MCF 10A (cell line): Measurements from ENCODE around the gene PTPRZ1. TPM values are rescaled to one million over a fixed set of nuclear protein-coding genes. Genes with fewer than 3 reads are reported as not detected.

Experiments used
- BruUV-seq: library from RNA; stranded (reverse); fragments of 400-500 nt; replicated peaks from 2 replicates; lab custom pipeline; 2021; lab: Mats Ljungman, UMichigan
- CTCF ChIA-PET: fragments of 300-600 bp; sonication (Branson Sonifier 250); formaldehyde crosslinking; extraction: SDS; loops from one replicate; lab custom pipeline; 2021; ENCODE audit warnings: antibody characterized with exemption, inconsistent platforms; lab: Yijun Ruan, JAX
- POLR2A ChIA-PET: fragments of 300-600, 350-650 bp; sonication (Branson Sonifier 250); formaldehyde crosslinking; extraction: SDS; loops from one replicate; lab custom pipeline; 2020; ENCODE audit warnings: antibody characterized with exemption, inconsistent platforms; lab: Yijun Ruan, JAX
- DNase-seq: peaks from one replicate; pipeline ENCODE4 v3.0.0-alpha.2; 2018; ENCODE audit not compliant: unreplicated experiment
- H3K27ac Mint-ChIP-seq: one replicate; pipeline ENCODE4 v1.8.0; 2022; ENCODE audit warnings: mild to moderate bottlenecking, low read depth, mixed read lengths; ENCODE audit not compliant: unreplicated experiment
- H3K27me3 Mint-ChIP-seq: one replicate; pipeline ENCODE4 v1.8.0; 2022; ENCODE audit warnings: mixed read lengths; ENCODE audit not compliant: insufficient read depth, unreplicated experiment
- H3K36me3 Mint-ChIP-seq: one replicate; pipeline ENCODE4 v1.8.0; 2022; ENCODE audit warnings: mild to moderate bottlenecking, moderate library complexity, mixed read lengths; ENCODE audit not compliant: insufficient read depth, unreplicated experiment
- H3K4me1 Mint-ChIP-seq: one replicate; pipeline ENCODE4 v1.8.0; 2022; ENCODE audit warnings: mixed read lengths; ENCODE audit not compliant: insufficient read depth, unreplicated experiment
- H3K4me3 Mint-ChIP-seq: one replicate; pipeline ENCODE4 v1.8.0; 2022; ENCODE audit warnings: mild to moderate bottlenecking, moderate library complexity, mixed read lengths; ENCODE audit not compliant: unreplicated experiment
- H3K9me3 Mint-ChIP-seq: one replicate; pipeline ENCODE4 v1.8.0; 2022; ENCODE audit warnings: mixed read lengths; ENCODE audit not compliant: unreplicated experiment
- intact Hi-C: fragments of 100-400 bp; cut with micrococcal nuclease; formaldehyde crosslinking; loops from 2 replicates; pipeline ENCODE4 v1.14.1; 2022
- total RNA-seq: library from RNA; stranded (reverse); gene quantifications from 2 replicates; pipeline ENCODE4 v1.2.3, GENCODE V29; 2022
- TF ChIP-seq, protein P1 (sequence below): fragments of 200-600 bp; IDR thresholded peaks from one replicate; pipeline ENCODE4 v1.8.0; 2022; ENCODE audit warnings: antibody characterized with exemption, mild to moderate bottlenecking; ENCODE audit not compliant: unreplicated experiment

The PTPRZ1 gene
- total RNA-seq, 1 experiment from 2014 or later, result 11.1 TPM

DNA sequence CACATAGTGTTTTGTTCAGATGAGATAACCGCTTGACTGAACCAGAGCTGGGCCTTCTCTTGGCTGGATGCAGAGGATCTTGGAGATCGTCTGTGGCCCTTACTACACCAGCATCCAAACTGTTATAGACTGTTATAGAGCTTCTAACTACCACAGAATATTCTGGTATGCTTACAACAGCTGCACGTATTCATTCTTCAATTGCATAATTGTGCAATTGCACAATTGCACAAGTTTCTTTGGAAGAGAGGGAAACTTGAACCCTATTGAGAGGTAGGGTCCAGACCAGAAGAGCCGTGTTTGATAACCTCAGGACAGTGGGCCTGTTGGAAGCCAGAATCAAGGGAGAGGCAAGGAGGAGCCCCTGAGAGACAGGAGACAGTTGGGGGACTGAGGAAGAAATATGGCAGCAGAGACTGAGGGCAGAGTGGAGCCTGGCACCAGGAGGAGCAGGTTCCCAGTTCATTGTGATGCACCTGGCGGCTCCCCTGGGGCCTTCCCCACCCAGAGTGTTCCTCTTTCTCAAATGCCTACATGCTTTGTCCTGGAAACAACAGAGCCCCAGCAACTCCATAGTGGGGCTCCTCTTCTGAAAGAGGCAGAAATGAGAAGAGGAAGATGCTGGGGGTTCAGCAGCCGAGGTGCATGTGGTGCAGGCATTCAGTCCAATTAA is 64.1 kb downstream of the PTPRZ1 start:
- Mint-ChIP-seq H3K27ac (no peak overlapping the region), H3K4me3 (no peak overlapping the region), H3K27me3 (no peaks in the 10 kb centered on the region), H3K9me3 (no peaks in the 10 kb centered on the region), H3K36me3 (no peaks in the 10 kb centered on the region), H3K4me1 (peaks cover 7% of the 10 kb centered on the region)
- ChIA-PET POLR2A (no interaction called here), CTCF (no interaction called here)
- DNase-seq, result peak; percentile 4
- intact Hi-C loops, result no loop called here
- TF ChIP-seq, protein P1, sequence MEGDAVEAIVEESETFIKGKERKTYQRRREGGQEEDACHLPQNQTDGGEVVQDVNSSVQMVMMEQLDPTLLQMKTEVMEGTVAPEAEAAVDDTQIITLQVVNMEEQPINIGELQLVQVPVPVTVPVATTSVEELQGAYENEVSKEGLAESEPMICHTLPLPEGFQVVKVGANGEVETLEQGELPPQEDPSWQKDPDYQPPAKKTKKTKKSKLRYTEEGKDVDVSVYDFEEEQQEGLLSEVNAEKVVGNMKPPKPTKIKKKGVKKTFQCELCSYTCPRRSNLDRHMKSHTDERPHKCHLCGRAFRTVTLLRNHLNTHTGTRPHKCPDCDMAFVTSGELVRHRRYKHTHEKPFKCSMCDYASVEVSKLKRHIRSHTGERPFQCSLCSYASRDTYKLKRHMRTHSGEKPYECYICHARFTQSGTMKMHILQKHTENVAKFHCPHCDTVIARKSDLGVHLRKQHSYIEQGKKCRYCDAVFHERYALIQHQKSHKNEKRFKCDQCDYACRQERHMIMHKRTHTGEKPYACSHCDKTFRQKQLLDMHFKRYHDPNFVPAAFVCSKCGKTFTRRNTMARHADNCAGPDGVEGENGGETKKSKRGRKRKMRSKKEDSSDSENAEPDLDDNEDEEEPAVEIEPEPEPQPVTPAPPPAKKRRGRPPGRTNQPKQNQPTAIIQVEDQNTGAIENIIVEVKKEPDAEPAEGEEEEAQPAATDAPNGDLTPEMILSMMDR, result no peak
- BruUV-seq, result no TSS peak

DNA sequence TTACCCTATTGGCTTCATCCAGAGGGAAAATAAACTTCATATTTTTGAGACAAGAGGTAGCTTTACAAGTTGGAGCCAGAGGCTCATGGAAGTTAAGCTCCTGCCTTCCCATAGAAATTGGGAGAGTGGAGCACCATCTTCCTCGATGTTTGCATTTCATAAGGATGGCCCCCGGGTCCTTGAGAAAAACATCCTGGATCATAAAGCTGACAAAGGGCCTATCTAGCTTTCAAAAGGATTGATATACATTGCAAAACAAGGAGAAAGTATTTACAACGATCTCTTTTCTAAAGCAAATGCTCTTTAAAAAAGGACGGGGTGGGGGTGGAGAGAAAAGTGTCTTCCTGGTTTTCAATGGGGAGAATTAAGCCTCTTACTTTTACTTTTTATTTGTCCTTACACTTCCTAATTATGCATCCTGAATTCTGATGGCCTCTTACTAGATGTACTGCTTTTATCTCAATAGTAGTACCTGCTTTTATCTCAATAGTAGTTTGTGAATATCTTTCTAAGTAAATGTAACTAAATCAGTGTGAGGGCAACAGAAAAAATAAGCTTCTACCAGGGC is 65.6 kb downstream of the PTPRZ1 start:
- Mint-ChIP-seq H3K27me3 (no peaks in the 10 kb centered on the region), H3K9me3 (no peaks in the 10 kb centered on the region), H3K4me1 (peaks cover 7% of the 10 kb centered on the region), H3K27ac (no peak overlapping the region), H3K36me3 (no peaks in the 10 kb centered on the region), H3K4me3 (no peak overlapping the region)
- intact Hi-C loops, result no loop called here
- BruUV-seq, result no TSS peak
- DNase-seq, result no peak
- ChIA-PET POLR2A (interaction anchor here (0.5 kb wide), 1 partner anchor 357 kb away, joined by 3 read pairs; no protein-coding TSS in a partner anchor), CTCF (no interaction called here)
- TF ChIP-seq, protein P1, result no peak

GRCh38 chr7:121940918-121941317 is 68.0 kb downstream of the PTPRZ1 start:
- ChIA-PET POLR2A (interaction anchor here (0.6 to 1.0 kb wide), 2 partner anchors 9 to 15 kb away, joined by 3 to 4 read pairs; no protein-coding TSS in a partner anchor), CTCF (interaction anchor here (3.0 kb wide), 1 partner anchor 53 kb away, joined by 12 read pairs; no protein-coding TSS in a partner anchor)
- no peak overlapping the region for H3K27ac Mint-ChIP-seq
- no peak overlapping the region for H3K4me3 Mint-ChIP-seq
- peaks cover 19% of the 10 kb centered on the region for H3K4me1 Mint-ChIP-seq
- no peak for DNase-seq
- no peaks in the 10 kb centered on the region for H3K9me3 Mint-ChIP-seq
- no peaks in the 10 kb centered on the region for H3K27me3 Mint-ChIP-seq
- TF ChIP-seq, protein P1, result no peak
- BruUV-seq, result no TSS peak
- intact Hi-C loops, result no loop called here
- H3K36me3 Mint-ChIP-seq, result no peaks in the 10 kb centered on the region

- ChIA-PET POLR2A (interaction anchor here (0.6 kb wide), 1 partner anchor 14 kb away, joined by 3 read pairs; no protein-coding TSS in a partner anchor), CTCF (interaction anchor here (1.2 to 3.0 kb wide), 2 partner anchors 10 to 52 kb away, joined by 4 to 12 read pairs; no protein-coding TSS in a partner anchor)
- Mint-ChIP-seq H3K4me3 (no peak overlapping the region), H3K27ac (peak overlapping the region; percentile 1), H3K36me3 (no peaks in the 10 kb centered on the region), H3K4me1 (peaks cover 25% of the 10 kb centered on the region), H3K9me3 (no peaks in the 10 kb centered on the region), H3K27me3 (no peaks in the 10 kb centered on the region)
- no TSS peak for BruUV-seq
- TF ChIP-seq, protein P1, result no peak
- intact Hi-C loops, result no loop called here
- no peak for DNase-seq
Observed at GRCh38 chr7:121941830-121942229, 68.9 kb downstream of the PTPRZ1 start.
